ENCODE data around the gene CNTF.

The CNTF gene

GRCh38 chr11:58575377-58576020 lies 47.0 kb upstream of the CNTF start, which contains the start of gene LPXN:
LPXN (minus strand) TSS chr11:58575856; CDS start chr11:58575772, 84 bp downstream.
- H3K9ac ChIP-seq (ENCODE audit: low read length), result no peak within 1 kb of the TSS
- H3K27ac ChIP-seq (ENCODE audit: low read depth, low read length), result no peak within 1 kb of the TSS
- no peak within 1 kb of the TSS for H3K23ac ChIP-seq (ENCODE audit: low read length)
- H2BK12ac ChIP-seq (ENCODE audit: low read length), result no peak within 1 kb of the TSS
- peaks cover 14% of the 10 kb centered on the region for H3K79me1 ChIP-seq (ENCODE audit: low read length)
- peak within 1 kb of the TSS; percentile 56 for H4K12ac ChIP-seq (ENCODE audit: low read depth, low read length)
- H3K14ac ChIP-seq (ENCODE audit: low read length), result peak within 1 kb of the TSS; percentile 44
- WGBS (ENCODE audit: extremely low coverage, insufficient coverage, insufficient read length), result no CpG with 5 or more reads among the region's 6 CpGs
- no peak within 1 kb of the TSS for H2AFZ ChIP-seq (ENCODE audit: insufficient read depth, low read length, poor library complexity)
- peak within 1 kb of the TSS; percentile 61 for H4K8ac ChIP-seq (ENCODE audit: low read depth, low read length)
- H3K4ac ChIP-seq (ENCODE audit: low read depth, low read length), result no peak within 1 kb of the TSS
- H2AK5ac ChIP-seq (ENCODE audit: low read length), result no peak within 1 kb of the TSS
- H4K91ac ChIP-seq (ENCODE audit: low read depth, low read length), result no peak within 1 kb of the TSS
- H3K4me1 ChIP-seq (ENCODE audit: control insufficient read depth in 1 of 2, insufficient read depth in 2 of 2, low read length in 2 of 2), result no peaks in the 10 kb centered on the region
- no peak within 1 kb of the TSS for H2BK120ac ChIP-seq (ENCODE audit: insufficient read depth, low read length, poor library complexity)
- H3K27me3 ChIP-seq (ENCODE audit: insufficient read depth, low read length), result no peaks in the 10 kb centered on the region
- H3K18ac ChIP-seq (ENCODE audit: low read length), result peak within 1 kb of the TSS; percentile 52
- DNase-seq, result peak in 1 of 2 donors; percentile 17
- no peak within 1 kb of the TSS for H3K4me3 ChIP-seq (ENCODE audit: low read depth, low read length)
- no peaks in the 10 kb centered on the region for H3K9me3 ChIP-seq (ENCODE audit: insufficient read depth, low read depth, low read length)
- no peak within 1 kb of the TSS for H3K4me2 ChIP-seq (ENCODE audit: low read length)
- no peak within 1 kb of the TSS for H2BK5ac ChIP-seq (ENCODE audit: low read depth, low read length, poor library complexity)
- H3K36me3 ChIP-seq (ENCODE audit: control insufficient read depth in 1 of 2, insufficient read depth in 2 of 2, low read length in 2 of 2), result no peaks in the 10 kb centered on the region
- H3K79me2 ChIP-seq (ENCODE audit: control insufficient read depth, insufficient read depth, low read length, poor library complexity), result peaks cover 13% of the 10 kb centered on the region

- Histone ChIP-seq H3K14ac (ENCODE audit: low read length) (peak overlapping the region; percentile 44), H3K4me1 (ENCODE audit: control insufficient read depth in 1 of 2, insufficient read depth in 2 of 2, low read length in 2 of 2) (peaks cover 0 to 2% of the 10 kb centered on the region in 2 experiments), H3K18ac (ENCODE audit: low read length) (peak overlapping the region; percentile 52), H3K36me3 (ENCODE audit: control insufficient read depth in 1 of 2, insufficient read depth in 2 of 2, low read length in 2 of 2) (peaks cover 0 to 2% of the 10 kb centered on the region in 2 experiments), H4K12ac (ENCODE audit: low read depth, low read length) (peak overlapping the region; percentile 56), H3K4ac (ENCODE audit: low read depth, low read length) (no peak overlapping the region), H3K79me1 (ENCODE audit: low read length) (peaks cover 14% of the 10 kb centered on the region), H3K23ac (ENCODE audit: low read length) (no peak overlapping the region), H3K27ac (ENCODE audit: low read depth, low read length) (peak overlapping the region; percentile 99), H3K9me3 (ENCODE audit: insufficient read depth, low read depth, low read length) (no peaks in the 10 kb centered on the region), H3K4me3 (ENCODE audit: low read depth, low read length) (no peak overlapping the region), H3K27me3 (ENCODE audit: insufficient read depth, low read length) (no peaks in the 10 kb centered on the region), H2AFZ (ENCODE audit: insufficient read depth, low read length, poor library complexity) (no peak overlapping the region), H2BK12ac (ENCODE audit: low read length) (no peak overlapping the region), H2BK120ac (ENCODE audit: insufficient read depth, low read length, poor library complexity) (no peak overlapping the region), H2AK5ac (ENCODE audit: low read length) (no peak overlapping the region), H3K79me2 (ENCODE audit: control insufficient read depth, insufficient read depth, low read length, poor library complexity) (peaks cover 13% of the 10 kb centered on the region), H3K4me2 (ENCODE audit: low read length) (peak overlapping the region; percentile 81), H4K91ac (ENCODE audit: low read depth, low read length) (no peak overlapping the region), H4K8ac (ENCODE audit: low read depth, low read length) (peak overlapping the region; percentile 61), H3K9ac (ENCODE audit: low read length) (no peak overlapping the region), H2BK5ac (ENCODE audit: low read depth, low read length, poor library complexity) (no peak overlapping the region)
- peak in 1 of 2 donors; percentile 3 for DNase-seq
- no CpG with 5 or more reads among the region's 4 CpGs for WGBS (ENCODE audit: extremely low coverage, insufficient coverage, insufficient read length)
These were observed 45.5 kb upstream of the CNTF start for GRCh38 chr11:58576887-58577471.

GRCh38 chr11:58577555-58578135 lies 44.8 kb upstream of the CNTF start:
- peaks cover 0 to 2% of the 10 kb centered on the region in 2 experiments for H3K36me3 ChIP-seq (ENCODE audit: control insufficient read depth in 1 of 2, insufficient read depth in 2 of 2, low read length in 2 of 2)
- H3K23ac ChIP-seq (ENCODE audit: low read length), result no peak overlapping the region
- peak overlapping the region; percentile 70 for H4K12ac ChIP-seq (ENCODE audit: low read depth, low read length)
- H3K79me2 ChIP-seq (ENCODE audit: control insufficient read depth, insufficient read depth, low read length, poor library complexity), result peaks cover 13% of the 10 kb centered on the region
- peak overlapping the region; percentile 67 for H2BK120ac ChIP-seq (ENCODE audit: insufficient read depth, low read length, poor library complexity)
- H3K14ac ChIP-seq (ENCODE audit: low read length), result peak overlapping the region; percentile 66
- H2AFZ ChIP-seq (ENCODE audit: insufficient read depth, low read length, poor library complexity), result peak overlapping the region; percentile 57
- peak overlapping the region; percentile 78 for H3K4me3 ChIP-seq (ENCODE audit: low read depth, low read length)
- no peak overlapping the region for H2AK5ac ChIP-seq (ENCODE audit: low read length)
- no peak overlapping the region for H2BK12ac ChIP-seq (ENCODE audit: low read length)
- peaks cover 0 to 2% of the 10 kb centered on the region in 2 experiments for H3K4me1 ChIP-seq (ENCODE audit: control insufficient read depth in 1 of 2, insufficient read depth in 2 of 2, low read length in 2 of 2)
- no CpG with 5 or more reads among the region's 21 CpGs for WGBS (ENCODE audit: extremely low coverage, insufficient coverage, insufficient read length)
- peak overlapping the region; percentile 77 for H4K91ac ChIP-seq (ENCODE audit: low read depth, low read length)
- H2BK5ac ChIP-seq (ENCODE audit: low read depth, low read length, poor library complexity), result peak overlapping the region; percentile 76
- peak overlapping the region; percentile 81 for H3K9ac ChIP-seq (ENCODE audit: low read length)
- H3K4me2 ChIP-seq (ENCODE audit: low read length), result peak overlapping the region; percentile 81
- H3K9me3 ChIP-seq (ENCODE audit: insufficient read depth, low read depth, low read length), result no peaks in the 10 kb centered on the region
- peaks cover 14% of the 10 kb centered on the region for H3K79me1 ChIP-seq (ENCODE audit: low read length)
- H4K8ac ChIP-seq (ENCODE audit: low read depth, low read length), result peak overlapping the region; percentile 92
- no peak overlapping the region for H3K4ac ChIP-seq (ENCODE audit: low read depth, low read length)
- no peaks in the 10 kb centered on the region for H3K27me3 ChIP-seq (ENCODE audit: insufficient read depth, low read length)
- H3K18ac ChIP-seq (ENCODE audit: low read length), result peak overlapping the region; percentile 63
- DNase-seq, result peak; percentile 52 to 62
- H3K27ac ChIP-seq (ENCODE audit: low read depth, low read length), result peak overlapping the region; percentile 99

- peak overlapping the region; percentile 74 for H2AFZ ChIP-seq (ENCODE audit: insufficient read depth, low read length, poor library complexity)
- H3K9ac ChIP-seq (ENCODE audit: low read length), result peak overlapping the region; percentile 99
- H3K23ac ChIP-seq (ENCODE audit: low read length), result no peak overlapping the region
- H2BK12ac ChIP-seq (ENCODE audit: low read length), result no peak overlapping the region
- H3K18ac ChIP-seq (ENCODE audit: low read length), result peak overlapping the region; percentile 96
- H3K4ac ChIP-seq (ENCODE audit: low read depth, low read length), result peak overlapping the region; percentile 89
- H3K4me3 ChIP-seq (ENCODE audit: low read depth, low read length), result peak overlapping the region; percentile 88
- peak overlapping the region; percentile 97 for H2BK5ac ChIP-seq (ENCODE audit: low read depth, low read length, poor library complexity)
- peaks cover 13% of the 10 kb centered on the region for H3K79me2 ChIP-seq (ENCODE audit: control insufficient read depth, insufficient read depth, low read length, poor library complexity)
- H3K9me3 ChIP-seq (ENCODE audit: insufficient read depth, low read depth, low read length), result no peaks in the 10 kb centered on the region
- H3K36me3 ChIP-seq (ENCODE audit: control insufficient read depth in 1 of 2, insufficient read depth in 2 of 2, low read length in 2 of 2), result peaks cover 0 to 2% of the 10 kb centered on the region in 2 experiments
- peak overlapping the region; percentile 97 for H2BK120ac ChIP-seq (ENCODE audit: insufficient read depth, low read length, poor library complexity)
- H4K8ac ChIP-seq (ENCODE audit: low read depth, low read length), result peak overlapping the region; percentile 97
- peak overlapping the region; percentile 97 for H3K14ac ChIP-seq (ENCODE audit: low read length)
- peak overlapping the region; percentile 99 for H4K91ac ChIP-seq (ENCODE audit: low read depth, low read length)
- no peaks in the 10 kb centered on the region for H3K27me3 ChIP-seq (ENCODE audit: insufficient read depth, low read length)
- H3K27ac ChIP-seq (ENCODE audit: low read depth, low read length), result peak overlapping the region; percentile 99
- peaks cover 0 to 2% of the 10 kb centered on the region in 2 experiments for H3K4me1 ChIP-seq (ENCODE audit: control insufficient read depth in 1 of 2, insufficient read depth in 2 of 2, low read length in 2 of 2)
- H2AK5ac ChIP-seq (ENCODE audit: low read length), result peak overlapping the region; percentile 93
- peak; percentile 95 to 99 for DNase-seq
- no CpG with 5 or more reads among the region's 33 CpGs for WGBS (ENCODE audit: extremely low coverage, insufficient coverage, insufficient read length)
- H3K4me2 ChIP-seq (ENCODE audit: low read length), result peak overlapping the region; percentile 81
- H3K79me1 ChIP-seq (ENCODE audit: low read length), result peaks cover 14% of the 10 kb centered on the region
- peak overlapping the region; percentile 97 for H4K12ac ChIP-seq (ENCODE audit: low read depth, low read length)
These were observed 44.3 kb upstream of the CNTF start for GRCh38 chr11:58578136-58578634.
